SK-N-SH (cell line): ENCODE data around the gene HIRA. TPM values are rescaled to one million over a fixed set of nuclear protein-coding genes. Genes with fewer than 3 reads are reported as not detected.

Source experiments
- CTCF ChIA-PET: fragments of 300-600, 350-600 bp; formaldehyde crosslinking; extraction: SDS; loops from one replicate; lab custom pipeline; 2021; lab: Yijun Ruan, JAX
- POLR2A ChIA-PET: fragments of 350-600 bp; sonication (Branson Sonifier 250); formaldehyde crosslinking; extraction: SDS; loops from one replicate; lab custom pipeline; 2020; ENCODE audit warnings: antibody characterized with exemption, inconsistent platforms; lab: Yijun Ruan, JAX
- DNase-seq: peaks from one replicate; pipeline ENCODE4 v3.0.0; 2012
- H2AFZ ChIP-seq: fragments of 200-600 bp; sonication (generic); 2 replicates; pipeline ENCODE4 v1.8.1; 2016; ENCODE audit warnings: antibody characterized with exemption, mild to moderate bottlenecking, low read depth
- H3F3A ChIP-seq: fragments of 200-600 bp; sonication (generic); replicated peaks from 2 replicates; pipeline ENCODE3; 2016; ENCODE audit warnings: antibody characterized with exemption, mild to moderate bottlenecking; ENCODE audit not compliant: insufficient read depth
- H3K27ac ChIP-seq, 2 experiments: fragments of 200-500 bp in 1 of 2; fragments of 200-600 bp in 1 of 2; sonication (Bioruptor generic) in 1 of 2; sonication (generic), shearing (Covaris generic) in 1 of 2; 2 replicates each; pipeline versions ENCODE4 v1.5.1 to v1.6.1; 2014 to 2016; ENCODE audit warnings: low read depth in 2 of 2, inconsistent platforms in 1 of 2, low read length in 1 of 2, mild to moderate bottlenecking in 1 of 2, mixed read lengths in 1 of 2
- H3K27me3 ChIP-seq: fragments of 200-600 bp; sonication (generic), shearing (Covaris generic); 2 replicates; pipeline ENCODE4 v1.6.1; 2016; ENCODE audit warnings: mixed run types; ENCODE audit not compliant: insufficient read depth
- H3K36me3 ChIP-seq, 2 experiments: fragments of 200-500 bp in 1 of 2; fragments of 200-600 bp in 1 of 2; sonication (Bioruptor generic) in 1 of 2; sonication (generic) in 1 of 2; replicated peaks in 1 of 2; 2 replicates each; pipeline versions ENCODE3 to v1.5.1; 2014 to 2016; ENCODE audit warnings: low read length in 1 of 2, mild to moderate bottlenecking in 1 of 2; ENCODE audit not compliant: insufficient read depth in 2 of 2, control insufficient read depth in 1 of 2
- H3K4me1 ChIP-seq, 2 experiments: fragments of 200-500 bp in 1 of 2; fragments of 200-600 bp in 1 of 2; sonication (Bioruptor generic) in 1 of 2; sonication (generic), shearing (Covaris generic) in 1 of 2; 2 replicates each; pipeline versions ENCODE4 v1.5.1 to v1.6.1; 2014 to 2016; ENCODE audit warnings: low read depth in 1 of 2, low read length in 1 of 2, mixed run types in 1 of 2; ENCODE audit not compliant: insufficient read depth in 2 of 2, control insufficient read depth in 1 of 2
- H3K4me2 ChIP-seq: fragments of 200-600 bp; sonication (generic), shearing (Covaris generic); 2 replicates; pipeline ENCODE4 v1.6.1; 2017; ENCODE audit warnings: mixed run types
- H3K4me3 ChIP-seq, 2 experiments: fragments of 200-500 bp in 1 of 2; fragments of 200-600 bp in 1 of 2; sonication (Bioruptor generic) in 1 of 2; sonication (generic), shearing (Covaris generic) in 1 of 2; 2 replicates each; pipeline versions ENCODE4 v1.5.1 to v1.8.1; 2014 to 2016; ENCODE audit warnings: low read depth in 2 of 2, inconsistent platforms in 1 of 2, low read length in 1 of 2, mild to moderate bottlenecking in 1 of 2, mixed read lengths in 1 of 2, moderate library complexity in 1 of 2
- H3K79me2 ChIP-seq: fragments of 200-600 bp; sonication (generic); 2 replicates; pipeline ENCODE4 v1.8.1; 2017; ENCODE audit warnings: mild to moderate bottlenecking; ENCODE audit not compliant: insufficient read depth
- H3K9ac ChIP-seq: fragments of 200-600 bp; sonication (generic); 2 replicates; pipeline ENCODE4 v1.6.1; 2017; ENCODE audit warnings: mixed run types
- H3K9me2 ChIP-seq: fragments of 200-600 bp; sonication (generic); 2 replicates; pipeline ENCODE4 v1.6.1; 2017; ENCODE audit warnings: mixed run types
- H3K9me3 ChIP-seq: fragments of 200-600 bp; sonication (generic); 2 replicates; pipeline ENCODE4 v1.6.1; 2017; ENCODE audit warnings: mixed run types, mild to moderate bottlenecking, moderate library complexity
- H4K20me1 ChIP-seq: fragments of 200-600 bp; sonication (generic); 2 replicates; pipeline ENCODE4 v1.6.1; 2017; ENCODE audit warnings: mild to moderate bottlenecking, mixed run types; ENCODE audit not compliant: insufficient read depth
- CTCF ChIP-seq: fragments of 200-600 bp; sonication (generic); IDR thresholded peaks from 2 replicates; pipeline ENCODE4 v1.6.1; 2017; ENCODE audit warnings: antibody characterized with exemption, mild to moderate bottlenecking, moderate library complexity
- ELF1 ChIP-seq: IDR thresholded peaks from 2 replicates; pipeline ENCODE4 v1.4.0; 2012
- FOSL2 ChIP-seq: IDR thresholded peaks from 2 replicates; pipeline ENCODE4 v1.4.0; 2012; ENCODE audit warnings: low read depth, mild to moderate bottlenecking, moderate library complexity, borderline replicate concordance
- GABPA ChIP-seq: IDR thresholded peaks from 2 replicates; pipeline ENCODE4 v1.4.0; 2012; ENCODE audit warnings: low read depth, mild to moderate bottlenecking
- GATA2 ChIP-seq: sonication (generic); formaldehyde crosslinking; IDR thresholded peaks from 2 replicates; pipeline ENCODE4 v1.5.0; 2020; ENCODE audit warnings: mild to moderate bottlenecking, missing genetic modification reagents
- IRF3 ChIP-seq: fragments of 150-350 bp; IDR thresholded peaks from 2 replicates; pipeline ENCODE4 v1.6.1; 2016; ENCODE audit warnings: mild to moderate bottlenecking, low read depth, low read length
- JUND ChIP-seq: IDR thresholded peaks from 2 replicates; pipeline ENCODE4 v1.4.0; 2012
- MEF2A ChIP-seq: IDR thresholded peaks from 2 replicates; pipeline ENCODE4 v1.4.0; 2012; ENCODE audit warnings: low read depth, borderline replicate concordance
- MXI1 ChIP-seq: IDR thresholded peaks from 2 replicates; pipeline ENCODE4 v1.6.1; 2012; ENCODE audit warnings: mild to moderate bottlenecking, low read depth, low read length, improper control_type of control experiment
- PBX3 ChIP-seq: IDR thresholded peaks from 2 replicates; pipeline ENCODE4; 2012
- POLR2AphosphoS5 ChIP-seq: IDR thresholded peaks from 2 replicates; pipeline ENCODE4 v1.6.1; 2012; ENCODE audit warnings: low read depth, low read length
- RAD21 ChIP-seq: IDR thresholded peaks from 2 replicates; pipeline ENCODE4 v1.6.1; 2012; ENCODE audit warnings: mild to moderate bottlenecking, low read length
- RFX5 ChIP-seq: IDR thresholded peaks from 2 replicates; pipeline ENCODE4 v1.6.1; 2012; ENCODE audit warnings: mild to moderate bottlenecking, improper control_type of control experiment, low read length
- SIN3A ChIP-seq: IDR thresholded peaks from 2 replicates; pipeline ENCODE4 v1.6.1; 2012; ENCODE audit warnings: low read depth, mild to moderate bottlenecking, low read length, moderate library complexity, borderline replicate concordance
- SMC3 ChIP-seq: IDR thresholded peaks from 2 replicates; pipeline ENCODE4 v1.6.1; 2012; ENCODE audit warnings: low read depth, low read length, improper control_type of control experiment
- USF1 ChIP-seq: IDR thresholded peaks from 2 replicates; pipeline ENCODE4 v1.4.0; 2012; ENCODE audit warnings: low read depth, borderline replicate concordance
- USF2 ChIP-seq: fragments of 150-350 bp; IDR thresholded peaks from 2 replicates; pipeline ENCODE4 v1.6.1; 2017; ENCODE audit warnings: antibody characterized with exemption, low read length, low read depth, borderline replicate concordance
- YY1 ChIP-seq: IDR thresholded peaks from 2 replicates; pipeline ENCODE4 v1.4.0; 2012; ENCODE audit warnings: low read depth, mild to moderate bottlenecking
- WGBS: methylation state at CpG from one replicate; pipeline ENCODE4 v1.1.6; 2017; ENCODE audit warnings: low lambda C conversion rate; 5-methylcytosine and 5-hydroxymethylcytosine counted together
- polyA plus RNA-seq, 3 experiments: library from polyadenylated mRNA; depleted of rRNA; stranded (reverse); fragments of >200 nt; gene quantifications; 2 replicates each; pipeline ENCODE4 v1.2.3, GENCODE V29; 2012

Gene HIRA
- polyA plus RNA-seq, 1 of the 3 experiments (the other 2 are of a cell fraction) = 21.0 TPM

GRCh38 chr22:19434401-19434800 is 2.9 kb upstream of the HIRA start:
- Histone ChIP-seq H3K36me3 (peaks cover 10 to 14% of the 10 kb centered on the region in 2 experiments), H3K9ac (no peak overlapping the region), H3K9me2 (no peaks in the 10 kb centered on the region), H3K27ac (no peak overlapping the region), H2AFZ (no peak overlapping the region), H3K79me2 (peaks cover 40% of the 10 kb centered on the region), H3F3A (peaks cover 17% of the 10 kb centered on the region), H3K4me1 (peaks cover 5 to 18% of the 10 kb centered on the region in 2 experiments; a peak in 3 of 4 replicates), H3K9me3 (no peaks in the 10 kb centered on the region), H3K4me2 (no peak overlapping the region), H3K27me3 (no peaks in the 10 kb centered on the region), H3K4me3 (no peak overlapping the region), H4K20me1 (no peaks in the 10 kb centered on the region; the same call in 1 of the 2 replicates)
- ChIA-PET POLR2A (no interaction called here), CTCF (interaction anchor here (0.8 to 2.7 kb wide), 5 partner anchors 10 to 240 kb away, joined by 3 to 9 read pairs (median 4); no protein-coding TSS in a partner anchor)
- 92% methylated on average over 7 of the region's 7 CpGs for whole genome bisulfite sequencing
- TF ChIP-seq YY1 (no peak), POLR2AphosphoS5 (no peak), MEF2A (no peak), USF2 (no peak), RAD21 (no peak), GATA2 (CRISPR knock-in tag) (no peak), PBX3 (no peak)
- no peak for DNase-seq

GRCh38 chr22:19432133-19432851 is 759 bp upstream of the HIRA start, which contains the start of gene MRPL40:
TSS of gene MRPL40 (plus strand) at chr22:19432545. CDS start at chr22:19432555, 10 bp downstream.
- H3K27me3 ChIP-seq = no peaks in the 10 kb centered on the region
- H4K20me1 ChIP-seq = peaks cover 12% of the 10 kb centered on the region; the same call in 1 of the 2 replicates
- H3K4me3 ChIP-seq = peak within 1 kb of the TSS; percentile 90 to 99
- no peaks in the 10 kb centered on the region for H3K9me3 ChIP-seq
- peak within 1 kb of the TSS; percentile 98 for H2AFZ ChIP-seq
- peaks cover 58% of the 10 kb centered on the region for H3K79me2 ChIP-seq
- H3F3A ChIP-seq = peaks cover 10% of the 10 kb centered on the region
- H3K4me2 ChIP-seq = peak within 1 kb of the TSS; percentile 99
- POLR2A ChIA-PET = interaction anchor here (0.6 to 2.1 kb wide), 6 partner anchors 10 to 253 kb away, joined by 3 to 7 read pairs (median 3); partner anchors contain the start of genes C22orf39 and SLC25A1
- CTCF ChIA-PET = interaction anchor here (1.0 to 2.5 kb wide), 3 partner anchors 23 to 287 kb away, joined by 4 to 9 read pairs (median 9); partner anchors contain the start of genes ESS2 and SLC25A1
- peaks cover 5 to 18% of the 10 kb centered on the region in 2 experiments; a peak in 3 of 4 replicates for H3K4me1 ChIP-seq
- WGBS = under 1% methylated on average over 28 of the region's 74 CpGs
- H3K9ac ChIP-seq = peak within 1 kb of the TSS; percentile 96
- H3K36me3 ChIP-seq = peaks cover 10 to 14% of the 10 kb centered on the region in 2 experiments
- DNase-seq = peak; percentile 98
- peak within 1 kb of the TSS; percentile 89 to 95 for H3K27ac ChIP-seq
- H3K9me2 ChIP-seq = no peaks in the 10 kb centered on the region
- peak; percentile 39 for TF ChIP-seq PBX3
- TF ChIP-seq SMC3 = no peak
- peak; percentile 90 for TF ChIP-seq GABPA
- TF ChIP-seq IRF3 = no peak
- TF ChIP-seq JUND = no peak; the same call in 1 of the 2 replicates
- TF ChIP-seq GATA2 (CRISPR knock-in tag) = peak; percentile 30; the same call in 1 of the 2 replicates
- TF ChIP-seq RAD21 = peak; percentile 2; the same call in 1 of the 2 replicates
- TF ChIP-seq FOSL2 = no peak; the same call in 1 of the 2 replicates
- TF ChIP-seq USF1 = peak; percentile 68; the same call in 1 of the 2 replicates
- no peak for TF ChIP-seq RFX5
- peak; percentile 98 for TF ChIP-seq MXI1
- TF ChIP-seq YY1 = peak; percentile 90
- peak; percentile 91 for TF ChIP-seq SIN3A
- TF ChIP-seq ELF1 = peak; percentile 80
- no peak for TF ChIP-seq CTCF
